IPS DF 6.9 (cell line): ENCODE data around the gene IL1RL1.

ENCODE experiments used
- DNase-seq: peaks from one replicate; pipeline ENCODE4 v3.0.0-alpha.2; 2013; ENCODE audit warnings: low read depth, low spot score
- H3K27ac ChIP-seq: one replicate; pipeline ENCODE4 v1.5.1; 2013; ENCODE audit warnings: low read length, control low read depth
- H3K27me3 ChIP-seq: 2 replicates; pipeline ENCODE4 v1.6.1; 2013; ENCODE audit warnings: mild to moderate bottlenecking, low read length; ENCODE audit not compliant: control insufficient read depth, insufficient read depth
- H3K36me3 ChIP-seq: 2 replicates; pipeline ENCODE4 v1.6.1; 2013; ENCODE audit warnings: low read length; ENCODE audit not compliant: control insufficient read depth, insufficient read depth
- H3K4me1 ChIP-seq: 2 replicates; pipeline ENCODE4 v1.6.1; 2013; ENCODE audit warnings: low read length; ENCODE audit not compliant: control insufficient read depth, insufficient read depth
- H3K4me3 ChIP-seq: 2 replicates; pipeline ENCODE4 v1.5.1; 2013; ENCODE audit warnings: mild to moderate bottlenecking, low read length
- H3K9me3 ChIP-seq: 2 replicates; pipeline ENCODE4 v1.6.1; 2013; ENCODE audit warnings: low read length, inconsistent platforms; ENCODE audit not compliant: control insufficient read depth, insufficient read depth
- WGBS: extraction: QIAGEN DNeasy Blood & Tissue Kit; methylation state at CpG from one replicate; pipeline ENCODE4 v1.1.7; 2013; ENCODE audit warnings: mixed read lengths, missing lambda C conversion rate; ENCODE audit not compliant: insufficient read length, insufficient coverage; 5-methylcytosine and 5-hydroxymethylcytosine counted together

IL1RL1 gene

DNA sequence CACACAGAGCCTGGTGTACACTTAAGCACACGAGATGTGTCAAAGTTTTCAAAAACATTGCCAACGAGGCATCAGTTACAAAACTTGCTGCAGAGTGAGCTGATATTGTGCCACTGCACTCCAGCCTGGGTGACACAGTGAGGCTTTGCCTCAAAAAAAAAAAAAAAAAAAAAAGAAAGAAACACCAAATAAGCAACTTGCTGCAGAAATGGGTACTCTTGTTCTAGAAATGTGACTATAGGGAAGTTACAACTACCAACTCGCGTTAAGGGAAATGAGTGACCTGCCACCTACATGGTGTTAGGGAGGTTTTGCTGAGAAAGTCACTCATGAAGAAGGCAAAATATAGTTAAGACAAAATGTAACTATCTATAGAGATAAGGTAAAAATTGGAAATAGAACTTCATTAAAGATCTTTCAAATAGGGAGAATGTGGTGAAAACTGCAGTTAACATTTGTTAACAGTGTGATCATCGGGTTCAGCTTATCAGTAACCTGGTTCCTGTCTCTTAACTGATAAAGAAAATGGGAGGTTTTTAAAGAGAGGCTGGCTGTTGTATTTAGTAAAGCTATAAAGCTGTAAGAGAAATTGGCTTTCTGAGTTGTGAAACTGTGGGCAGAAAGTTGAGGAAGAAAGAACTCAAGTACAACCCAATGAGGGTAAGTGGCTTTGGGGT is at the start of gene IL1RL1:
Gene IL1RL1 (plus strand): TSS at position 600 of the 677 bp plus-strand sequence. CDS start 26,702 bp downstream, outside the sequence.
- no peak within 1 kb of the TSS for H3K4me3 ChIP-seq
- H3K27ac ChIP-seq: no peak within 1 kb of the TSS
- DNase-seq: no peak
- H3K9me3 ChIP-seq: no peaks in the 10 kb centered on the region
- WGBS: no CpG with 5 or more reads among the region's 5 CpGs
- H3K36me3 ChIP-seq: no peaks in the 10 kb centered on the region
- no peaks in the 10 kb centered on the region for H3K4me1 ChIP-seq
- no peaks in the 10 kb centered on the region for H3K27me3 ChIP-seq

DNA sequence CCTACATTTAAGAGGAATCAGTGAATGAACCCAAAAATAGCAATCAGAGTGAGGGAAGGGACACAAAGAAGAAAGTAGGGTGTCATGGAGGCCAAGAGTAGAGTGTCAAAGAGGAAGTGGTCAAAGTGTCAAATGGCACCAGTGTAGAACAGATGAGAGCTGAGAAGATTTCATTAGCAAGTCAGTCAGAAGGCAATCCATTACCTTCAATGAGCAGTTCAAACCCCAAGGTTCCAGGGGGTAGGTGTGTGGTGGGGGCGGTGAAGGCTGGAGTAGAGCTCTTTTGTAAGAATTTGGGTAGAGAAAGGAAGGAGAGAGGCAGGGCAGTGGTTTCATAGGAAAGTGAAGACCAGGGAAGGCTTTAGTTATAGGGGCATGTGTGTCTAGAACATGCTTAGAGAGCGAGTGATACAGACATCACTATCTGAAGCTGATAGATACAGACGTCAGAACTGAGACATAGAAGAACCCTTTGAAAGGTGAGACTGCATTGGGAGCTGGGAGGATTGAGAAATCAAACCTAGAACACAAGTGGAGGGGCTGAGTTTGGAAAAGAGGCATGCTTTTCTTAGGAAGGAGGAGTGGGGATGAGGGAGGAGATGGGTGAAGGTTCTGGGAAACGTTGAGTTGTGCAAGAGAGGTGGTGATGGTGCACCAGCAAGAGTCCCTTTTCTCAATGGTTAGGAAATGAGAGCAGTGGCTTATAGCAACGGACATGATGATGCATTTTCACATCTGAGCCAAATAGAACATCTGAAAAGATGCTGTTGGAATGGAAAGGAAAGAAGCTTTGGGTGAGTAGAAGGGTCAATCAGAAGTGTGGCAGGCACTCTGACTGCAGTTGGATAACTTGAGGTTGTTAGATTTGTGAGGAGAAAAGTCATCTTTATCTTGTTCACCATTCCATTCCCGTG is 48.9 kb upstream of the IL1RL1 start:
- H3K9me3 ChIP-seq: no peaks in the 10 kb centered on the region
- H3K27me3 ChIP-seq: no peaks in the 10 kb centered on the region
- no peak for DNase-seq
- H3K36me3 ChIP-seq: no peaks in the 10 kb centered on the region
- 100% methylated on average over 1 of the region's 6 CpGs for WGBS
- H3K27ac ChIP-seq: no peak overlapping the region
- H3K4me1 ChIP-seq: no peaks in the 10 kb centered on the region
- no peak overlapping the region for H3K4me3 ChIP-seq

DNA sequence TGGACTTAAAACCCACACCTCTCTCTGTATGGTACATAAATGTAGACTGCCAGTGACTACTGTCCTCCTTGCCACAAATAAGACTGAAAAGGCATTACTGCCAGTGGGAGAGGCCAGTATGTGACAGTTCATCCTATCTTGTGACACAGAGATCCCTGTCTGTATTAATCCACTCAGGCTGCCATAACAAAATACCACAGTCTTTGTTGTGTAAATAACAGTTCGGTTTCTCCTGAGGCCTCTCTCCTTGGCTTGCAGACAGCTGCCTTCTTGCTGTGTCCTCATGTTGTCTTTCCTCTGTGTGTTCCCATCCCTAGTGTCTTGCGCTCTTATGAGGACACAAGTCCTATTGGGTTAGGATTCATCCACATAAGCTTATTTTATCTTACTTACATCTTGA is 46.4 kb upstream of the IL1RL1 start:
- WGBS: no CpG with 5 or more reads among the region's 2 CpGs
- no peak overlapping the region for H3K27ac ChIP-seq

DNA sequence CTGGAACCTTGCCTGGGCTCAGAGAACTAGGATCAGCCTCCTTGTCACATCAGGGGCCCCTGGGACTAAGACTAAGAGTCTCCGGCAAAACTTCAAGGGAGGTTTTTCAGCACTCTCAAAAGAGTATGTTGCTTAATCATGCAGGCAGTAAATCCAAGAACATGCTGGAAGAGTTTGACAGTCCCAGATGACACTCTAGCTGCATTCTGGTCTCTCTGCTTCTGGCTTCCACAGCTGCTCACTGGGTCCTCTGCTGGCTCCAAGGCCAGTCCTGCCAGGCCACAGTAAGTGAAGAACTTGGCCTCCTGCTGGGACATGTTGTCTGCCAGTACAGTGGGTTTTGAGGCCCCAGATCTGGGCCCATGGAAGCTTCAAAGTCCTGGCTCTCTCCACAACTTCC is 45.2 kb upstream of the IL1RL1 start:
- Histone ChIP-seq H3K4me1 (no peaks in the 10 kb centered on the region), H3K27ac (no peak overlapping the region), H3K27me3 (no peaks in the 10 kb centered on the region), H3K36me3 (no peaks in the 10 kb centered on the region), H3K4me3 (no peak overlapping the region), H3K9me3 (no peaks in the 10 kb centered on the region)
- no peak for DNase-seq
- WGBS: no CpG with 5 or more reads among the region's 1 CpG

More for the DNA sequence above, 46.4 kb upstream of the IL1RL1 start:
- no peak for DNase-seq
- Histone ChIP-seq H3K4me1 (no peaks in the 10 kb centered on the region), H3K4me3 (no peak overlapping the region), H3K9me3 (no peaks in the 10 kb centered on the region), H3K27me3 (no peaks in the 10 kb centered on the region), H3K36me3 (no peaks in the 10 kb centered on the region)

DNA sequence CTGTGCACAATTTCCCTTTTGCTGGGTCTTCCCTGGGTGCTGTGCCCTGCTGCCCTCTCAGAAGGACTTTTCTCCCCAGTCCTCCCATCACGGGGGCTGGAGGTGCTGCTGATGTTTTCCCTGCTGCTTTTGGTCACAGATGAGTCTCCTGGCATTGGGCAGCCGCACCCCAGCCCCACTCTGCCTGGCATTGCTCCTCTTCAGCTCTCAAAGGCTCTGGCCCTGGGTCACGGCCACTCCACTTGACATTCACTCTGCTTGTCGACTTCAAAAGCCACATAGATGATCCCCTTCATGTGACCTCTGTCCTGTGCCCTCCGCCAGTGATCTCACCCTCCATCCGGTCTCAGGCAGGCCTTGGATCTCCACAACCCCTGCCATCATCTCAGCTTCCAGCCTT is 43.6 kb upstream of the IL1RL1 start:
- DNase-seq: no peak
- WGBS: no CpG with 5 or more reads among the region's 6 CpGs
- no peaks in the 10 kb centered on the region for H3K9me3 ChIP-seq
- H3K4me1 ChIP-seq: no peaks in the 10 kb centered on the region
- no peak overlapping the region for H3K27ac ChIP-seq
- no peaks in the 10 kb centered on the region for H3K36me3 ChIP-seq
- no peaks in the 10 kb centered on the region for H3K27me3 ChIP-seq
- no peak overlapping the region for H3K4me3 ChIP-seq

DNA sequence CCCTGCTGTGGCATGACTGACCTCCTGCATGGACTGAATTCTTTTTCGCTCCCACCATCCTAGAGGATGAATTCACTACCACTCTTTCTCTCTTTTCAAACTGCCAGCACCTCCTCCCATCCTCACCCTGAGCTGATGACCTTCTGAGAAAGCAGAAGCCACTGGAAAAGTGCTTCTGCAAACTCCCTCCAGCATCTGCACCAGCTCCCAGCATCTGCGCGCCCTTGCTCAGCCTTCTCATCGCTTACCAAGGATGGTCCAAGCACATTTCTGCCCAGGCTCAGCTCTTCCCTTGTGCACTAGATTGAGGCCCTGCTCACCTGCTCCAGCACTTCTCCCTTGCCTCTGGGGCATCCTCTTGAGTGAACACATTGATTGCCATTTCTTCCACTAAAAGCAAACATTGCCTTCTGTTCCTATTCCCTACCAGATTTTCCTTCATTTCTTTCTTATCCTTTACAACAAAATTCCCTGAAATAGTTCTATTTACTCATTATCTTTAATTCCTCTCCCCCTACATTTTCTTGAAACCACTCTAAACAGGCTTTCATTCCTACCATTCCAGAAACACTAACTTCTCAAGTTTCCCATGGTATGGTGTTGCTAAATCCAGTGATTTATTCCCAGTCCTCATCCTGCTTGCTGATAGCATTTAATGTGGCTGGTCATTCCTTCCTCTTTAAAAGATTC is 42.7 kb upstream of the IL1RL1 start:
- H3K27me3 ChIP-seq: no peaks in the 10 kb centered on the region
- no peaks in the 10 kb centered on the region for H3K4me1 ChIP-seq
- H3K36me3 ChIP-seq: no peaks in the 10 kb centered on the region
- no peaks in the 10 kb centered on the region for H3K9me3 ChIP-seq
- DNase-seq: no peak
- WGBS: no CpG with 5 or more reads among the region's 4 CpGs
- H3K4me3 ChIP-seq: no peak overlapping the region
- H3K27ac ChIP-seq: no peak overlapping the region

DNA sequence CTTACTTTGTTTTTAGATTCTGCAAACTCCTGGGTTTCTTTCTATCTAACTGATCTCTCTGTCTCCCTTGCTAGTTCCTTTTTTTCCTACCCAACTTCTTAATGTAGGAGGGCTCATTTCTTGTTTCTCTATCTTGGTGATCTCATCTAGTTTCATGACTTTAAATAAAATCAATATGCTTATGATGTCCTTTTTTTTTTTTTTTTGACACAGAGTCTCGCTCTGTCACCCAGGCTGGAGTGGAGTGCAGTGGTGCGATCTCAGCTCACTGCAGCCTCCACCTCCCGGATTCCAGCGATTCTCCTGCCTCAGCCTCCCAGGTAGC is 42.2 kb upstream of the IL1RL1 start:
- no peaks in the 10 kb centered on the region for H3K9me3 ChIP-seq
- no peaks in the 10 kb centered on the region for H3K36me3 ChIP-seq
- H3K27ac ChIP-seq: no peak overlapping the region
- H3K4me3 ChIP-seq: no peak overlapping the region
- no peaks in the 10 kb centered on the region for H3K4me1 ChIP-seq
- H3K27me3 ChIP-seq: no peaks in the 10 kb centered on the region
- no peak for DNase-seq
- no CpG with 5 or more reads among the region's 4 CpGs for WGBS

DNA sequence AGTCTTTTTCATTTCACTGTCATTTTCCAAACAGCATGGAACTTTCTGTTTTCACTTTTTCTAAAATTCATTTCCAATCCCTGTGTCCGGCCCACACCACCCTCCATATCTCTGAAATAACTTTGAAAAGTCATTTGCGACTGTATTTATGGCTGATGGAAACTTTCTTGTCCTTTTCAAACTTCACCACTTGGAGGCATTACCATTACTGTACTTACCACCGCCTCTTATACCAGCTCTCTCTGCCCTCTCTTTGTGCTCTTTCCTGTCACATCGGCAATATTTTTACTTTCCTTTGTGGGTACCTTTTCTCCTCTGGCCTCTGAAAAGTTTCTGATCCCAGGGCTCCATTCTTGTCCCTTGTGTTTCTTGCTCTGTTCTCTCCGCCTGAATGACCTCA is 39.5 kb upstream of the IL1RL1 start:
- Histone ChIP-seq H3K4me1 (no peaks in the 10 kb centered on the region), H3K9me3 (no peaks in the 10 kb centered on the region), H3K27me3 (no peaks in the 10 kb centered on the region), H3K27ac (no peak overlapping the region), H3K4me3 (no peak overlapping the region), H3K36me3 (no peaks in the 10 kb centered on the region)
- no CpG with 5 or more reads among the region's 5 CpGs for WGBS
- no peak for DNase-seq

DNA sequence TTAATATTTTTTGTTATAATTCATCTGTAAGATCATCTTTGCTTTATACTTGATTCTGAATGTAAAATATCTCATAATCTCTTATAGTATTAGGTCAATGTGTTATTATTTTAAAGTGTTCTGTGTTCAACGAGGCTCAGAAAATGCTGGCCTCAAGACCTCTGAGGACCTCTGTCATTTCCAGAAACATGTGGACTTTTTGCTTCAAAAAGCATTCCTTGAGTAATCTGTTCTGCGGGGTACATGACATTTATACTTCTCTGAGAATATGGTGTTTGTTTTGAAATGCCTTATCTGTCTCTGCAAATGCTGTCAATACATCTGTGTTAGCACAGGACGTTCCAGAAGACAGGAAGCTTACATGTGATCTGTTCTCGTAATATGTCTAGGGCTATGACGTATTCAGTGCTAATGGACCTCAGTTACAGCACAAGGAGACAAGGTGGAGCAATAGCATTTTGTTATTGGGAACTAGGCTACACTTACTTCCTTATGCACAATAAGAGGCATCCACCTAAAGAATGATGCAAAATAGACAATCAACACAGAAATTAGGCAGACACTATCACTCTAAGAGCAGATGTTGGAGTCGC is 37.6 kb upstream of the IL1RL1 start:
- DNase-seq: no peak
- no CpG with 5 or more reads among the region's 6 CpGs for WGBS
- no peak overlapping the region for H3K27ac ChIP-seq

DNA sequence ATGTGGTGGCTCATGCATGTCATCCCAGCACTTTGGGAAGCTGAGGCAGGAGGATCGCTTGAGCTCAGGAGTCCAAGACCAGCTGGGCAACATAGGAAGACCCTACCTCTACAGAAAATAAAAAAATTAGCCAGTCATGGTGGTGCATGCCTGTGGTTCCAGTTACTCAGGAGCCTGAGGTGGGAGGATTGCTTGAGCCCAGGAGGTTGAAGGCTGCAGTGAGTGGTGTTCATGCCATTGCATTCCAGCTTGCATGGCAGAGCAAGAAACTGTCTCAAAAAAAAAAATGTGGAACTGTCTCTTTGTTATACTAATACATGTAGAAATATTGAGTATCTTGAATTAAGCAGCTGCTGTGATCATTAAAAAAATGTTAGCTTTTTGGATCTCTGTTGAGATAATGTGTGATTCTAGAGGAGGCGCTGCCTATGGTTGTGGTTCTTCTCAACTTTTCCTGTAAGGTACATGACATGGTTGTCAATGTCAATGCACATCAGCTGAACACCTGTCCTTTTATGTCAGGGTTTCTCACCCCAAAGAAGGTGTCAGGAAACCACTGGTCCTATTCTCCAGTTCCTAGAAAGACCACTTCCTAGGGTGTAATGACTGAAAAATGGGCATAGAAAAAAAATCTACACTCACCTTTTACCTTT is 34.7 kb upstream of the IL1RL1 start:
- no peaks in the 10 kb centered on the region for H3K4me1 ChIP-seq
- DNase-seq: no peak
- no peaks in the 10 kb centered on the region for H3K36me3 ChIP-seq
- H3K27ac ChIP-seq: no peak overlapping the region
- no peaks in the 10 kb centered on the region for H3K9me3 ChIP-seq
- H3K4me3 ChIP-seq: no peak overlapping the region
- H3K27me3 ChIP-seq: no peaks in the 10 kb centered on the region
- no CpG with 5 or more reads among the region's 2 CpGs for WGBS

More for the DNA sequence above, 37.6 kb upstream of the IL1RL1 start:
- no peaks in the 10 kb centered on the region for H3K27me3 ChIP-seq
- H3K36me3 ChIP-seq: no peaks in the 10 kb centered on the region
- no peak overlapping the region for H3K4me3 ChIP-seq
- H3K4me1 ChIP-seq: no peaks in the 10 kb centered on the region
- no peaks in the 10 kb centered on the region for H3K9me3 ChIP-seq
